Lower lobe of right lung (tissue), 2 donors: ENCODE measurements around the gene IL1B. TPM values are rescaled to one million over a fixed set of nuclear protein-coding genes. Genes with fewer than 3 reads are reported as not detected.

Experiments
- ATAC-seq, 2 donors: fragments of 200-7000 bp; cut with Tn5 transposase; one replicate each; pipeline ENCODE4 v1.9.1; 2020 to 2022; ENCODE audit warnings: mild to moderate bottlenecking in 2 of 2, moderate library complexity in 2 of 2
- DNase-seq: peaks from one replicate; pipeline ENCODE4 v3.0.0-alpha.2; 2020
- H3K27ac ChIP-seq: fragments of 200-600 bp; one replicate; pipeline ENCODE4 v1.8.0; 2022
- H3K27me3 ChIP-seq: fragments of 200-600 bp; one replicate; pipeline ENCODE4 v1.8.0; 2022; ENCODE audit warnings: low read depth
- H3K36me3 ChIP-seq: fragments of 200-600 bp; one replicate; pipeline ENCODE4 v1.8.0; 2022; ENCODE audit warnings: mild to moderate bottlenecking
- H3K4me1 ChIP-seq: fragments of 200-600 bp; one replicate; pipeline ENCODE4 v1.8.0; 2022
- H3K4me3 ChIP-seq: fragments of 200-600 bp; one replicate; pipeline ENCODE4 v1.8.0; 2022; ENCODE audit warnings: mild to moderate bottlenecking
- H3K9me3 ChIP-seq: fragments of 200-600 bp; one replicate; pipeline ENCODE4 v1.8.0; 2022
- CTCF ChIP-seq: fragments of 200-600 bp; IDR thresholded peaks from one replicate; pipeline ENCODE4 v1.8.0; 2022; ENCODE audit warnings: antibody characterized with exemption, mild to moderate bottlenecking
- intact Hi-C: fragments of 100-400 bp; cut with DNase I; formaldehyde crosslinking; loops from one replicate; pipeline ENCODE4 v1.11.0; 2022
- total RNA-seq: library from RNA; stranded (reverse); fragmentation: NEBNext Ultra II Directional; extraction: Animal tissue kit (Norgen Biotek cat#: 25700); gene quantifications from one replicate; pipeline ENCODE4 v1.2.1, GENCODE V29; 2021
- donor health status: DM: no; HTN: yes; CAD: no; lungs with severe emphysema.

IL1B gene
- total RNA-seq, 1 donor from 2014 or later: 17.5 TPM

DNA sequence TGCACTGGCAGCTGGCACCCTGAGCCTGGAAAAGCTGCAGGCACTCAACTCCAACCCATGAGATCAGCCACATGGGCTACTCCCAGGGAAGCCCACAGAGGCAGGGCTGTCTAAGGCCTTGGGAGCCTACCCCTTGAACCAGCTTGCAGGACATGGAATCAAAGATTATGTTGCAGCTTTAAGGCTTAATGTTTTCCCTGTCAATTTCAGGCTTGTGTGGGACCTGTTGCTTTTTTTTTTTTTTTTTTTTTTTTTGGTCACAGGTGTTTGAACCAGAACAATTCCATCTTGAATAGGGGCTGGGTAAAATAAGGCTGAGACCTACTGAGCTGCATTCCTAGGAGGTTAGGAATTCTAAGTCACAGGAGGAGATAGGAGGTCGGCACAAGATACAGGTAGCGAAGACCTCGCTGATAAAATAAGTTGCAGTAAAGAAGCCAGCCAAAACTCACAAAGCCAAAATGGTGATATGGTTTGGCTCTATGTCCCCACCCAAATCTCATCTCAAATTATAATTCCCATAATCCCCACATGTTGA, 44.8 kb downstream of the IL1B start:
- intact Hi-C loops: no loop called here
- peaks cover 15% of the 10 kb centered on the region for H3K4me1 ChIP-seq

DNA sequence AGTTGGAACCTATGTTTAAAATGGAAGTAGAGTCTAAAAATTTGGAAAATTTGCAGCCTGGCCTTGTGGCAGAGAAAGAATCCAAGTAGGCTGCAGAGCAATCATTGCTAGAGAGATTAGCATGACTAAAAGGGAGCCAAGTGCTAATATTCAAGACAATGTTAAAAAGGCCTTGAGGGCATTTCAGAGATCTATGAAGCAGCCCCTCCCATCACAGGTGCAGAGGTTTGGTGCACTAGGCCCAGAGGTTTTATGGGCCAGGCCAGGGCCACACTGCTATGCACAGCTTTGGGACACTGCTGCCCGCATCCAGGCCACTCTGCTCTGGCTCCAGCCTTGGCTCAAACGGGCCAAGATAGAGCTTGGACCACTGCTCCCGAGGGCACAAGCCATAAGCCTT, 45.6 kb downstream of the IL1B start:
- Histone ChIP-seq H3K27ac (no peak overlapping the region), H3K4me3 (no peak overlapping the region), H3K27me3 (no peaks in the 10 kb centered on the region), H3K9me3 (no peaks in the 10 kb centered on the region), H3K36me3 (no peaks in the 10 kb centered on the region), H3K4me1 (peaks cover 15% of the 10 kb centered on the region)
- no peak for ATAC-seq
- no peak for DNase-seq
- TF ChIP-seq CTCF: no peak
- intact Hi-C loops: no loop called here

More for the DNA sequence above, 44.8 kb downstream of the IL1B start:
- ATAC-seq (no peak), DNase-seq (no peak)
- H3K27me3 ChIP-seq: no peaks in the 10 kb centered on the region
- H3K36me3 ChIP-seq: no peaks in the 10 kb centered on the region
- H3K27ac ChIP-seq: no peak overlapping the region
- H3K9me3 ChIP-seq: no peaks in the 10 kb centered on the region
- no peak for TF ChIP-seq CTCF
- no peak overlapping the region for H3K4me3 ChIP-seq

GRCh38 chr2:112790305-112790704, 46.3 kb downstream of the IL1B start:
- Histone ChIP-seq H3K36me3 (no peaks in the 10 kb centered on the region), H3K4me1 (peaks cover 15% of the 10 kb centered on the region), H3K4me3 (no peak overlapping the region), H3K27me3 (no peaks in the 10 kb centered on the region), H3K27ac (no peak overlapping the region), H3K9me3 (no peaks in the 10 kb centered on the region)
- intact Hi-C loops: no loop called here
- DNase-seq: no peak
- TF ChIP-seq CTCF: no peak
- no peak for ATAC-seq

- DNase-seq (no peak), ATAC-seq (no peak)
- H3K4me3 ChIP-seq: no peak overlapping the region
- peaks cover 4% of the 10 kb centered on the region for H3K4me1 ChIP-seq
- H3K27me3 ChIP-seq: no peaks in the 10 kb centered on the region
- no peak for TF ChIP-seq CTCF
- no peaks in the 10 kb centered on the region for H3K9me3 ChIP-seq
- H3K27ac ChIP-seq: no peak overlapping the region
- intact Hi-C loops: no loop called here
- no peaks in the 10 kb centered on the region for H3K36me3 ChIP-seq
Measured at GRCh38 chr2:112789186-112789585, 47.4 kb downstream of the IL1B start.

DNA sequence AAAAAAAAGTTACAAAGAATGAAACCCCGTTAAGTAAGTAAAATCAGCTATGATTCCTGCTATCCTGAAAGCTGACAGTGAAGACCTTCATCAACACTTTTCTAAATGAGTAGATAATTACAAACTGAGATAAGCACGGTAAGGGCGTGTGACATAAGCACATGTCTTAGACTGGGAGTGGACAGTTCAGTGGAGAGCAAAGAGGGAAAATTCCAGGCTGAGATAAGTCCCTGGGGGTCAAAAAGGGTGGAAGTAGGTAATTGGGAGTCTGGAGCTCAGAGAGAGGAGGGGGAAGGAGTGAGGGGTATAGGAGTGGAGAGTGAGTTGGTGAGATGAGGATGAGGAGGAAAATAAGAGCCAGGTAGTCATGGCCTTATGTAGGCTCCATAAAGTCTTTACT, 47.9 kb downstream of the IL1B start:
- ATAC-seq: no peak

More for the DNA sequence above, 47.9 kb downstream of the IL1B start:
- no peaks in the 10 kb centered on the region for H3K9me3 ChIP-seq
- TF ChIP-seq CTCF: no peak
- intact Hi-C loops: no loop called here
- H3K4me1 ChIP-seq: peaks cover 4% of the 10 kb centered on the region
- no peak for DNase-seq
- no peaks in the 10 kb centered on the region for H3K36me3 ChIP-seq
- H3K27me3 ChIP-seq: no peaks in the 10 kb centered on the region
- H3K27ac ChIP-seq: no peak overlapping the region
- no peak overlapping the region for H3K4me3 ChIP-seq
